GM21526 (cell line): ENCODE data around the gene IFT122.

ENCODE experiments used
- ATAC-seq: cut with Tn5 transposase; IDR thresholded peaks from one replicate; pipeline ENCODE4 v1.9.1; 2021; ENCODE audit warnings: moderate library complexity; ENCODE audit not compliant: unreplicated experiment, low FRiP score

IFT122 gene

DNA sequence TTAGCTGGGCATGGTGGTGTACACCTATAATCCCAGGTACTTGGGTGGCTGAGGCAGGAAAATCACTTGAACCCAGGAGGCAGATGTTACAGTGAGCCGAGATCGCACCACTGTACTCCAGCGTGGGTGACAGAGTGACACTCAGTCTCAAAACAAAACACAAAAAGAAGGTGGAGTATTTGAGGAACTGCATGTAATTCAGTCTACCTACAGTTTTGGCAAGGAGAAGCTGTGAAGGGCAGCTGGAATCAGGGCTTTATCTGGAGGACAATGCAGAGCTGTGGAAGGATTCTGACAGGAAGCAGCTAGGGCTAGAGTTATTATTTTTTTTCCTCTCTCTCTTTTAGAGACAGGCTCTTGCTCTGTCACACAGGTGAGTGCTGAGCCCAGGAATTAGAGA lies 109.8 kb downstream of the IFT122 start:
- no peak for ATAC-seq

DNA sequence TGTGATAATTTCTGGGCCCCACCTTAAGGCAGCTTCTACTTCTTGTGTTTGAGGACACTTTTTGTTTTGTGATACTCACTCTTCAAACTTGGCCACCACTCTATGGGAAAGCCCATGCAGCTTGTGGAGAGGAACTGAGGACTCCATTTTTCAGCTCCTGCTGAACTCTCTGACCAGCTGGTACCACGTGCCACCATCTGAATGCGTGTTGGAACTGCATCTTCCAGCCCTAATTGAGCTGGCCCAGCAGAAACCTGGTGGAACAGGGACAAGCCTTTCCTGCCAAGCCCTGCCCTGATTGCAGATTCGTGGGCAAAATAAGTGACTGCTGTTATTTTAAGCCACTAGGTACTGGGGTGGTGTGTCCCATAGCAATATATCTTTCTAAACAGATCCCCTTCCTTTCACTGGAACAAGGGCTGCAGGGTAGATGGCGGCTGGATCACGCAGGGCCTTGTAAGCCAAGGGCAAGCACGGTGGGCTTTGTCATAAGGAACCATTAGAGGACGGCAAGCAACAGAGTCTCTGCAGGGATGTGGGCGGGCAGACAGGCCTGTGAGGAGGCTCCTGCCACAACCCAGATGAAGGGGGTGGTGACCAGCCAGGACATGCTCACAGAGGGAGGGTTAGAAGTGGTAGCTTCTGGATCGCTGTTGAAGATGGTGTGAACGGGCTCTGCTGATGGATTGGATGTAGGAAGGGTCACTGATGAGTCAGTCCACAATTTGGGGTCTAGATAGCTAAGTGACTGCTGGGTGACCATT lies 112.4 kb downstream of the IFT122 start:
- no peak for ATAC-seq

- ATAC-seq = no peak
These were observed 113.1 kb downstream of the IFT122 start for GRCh38 chr3:129553171-129553570.

GRCh38 chr3:129553719-129554118 lies 113.7 kb downstream of the IFT122 start:
- ATAC-seq = no peak

- no peak for ATAC-seq
These were observed 114.5 kb downstream of the IFT122 start for GRCh38 chr3:129554356-129555152.

- no peak for ATAC-seq
These were observed 115.1 kb downstream of the IFT122 start for GRCh38 chr3:129555153-129555550.

DNA sequence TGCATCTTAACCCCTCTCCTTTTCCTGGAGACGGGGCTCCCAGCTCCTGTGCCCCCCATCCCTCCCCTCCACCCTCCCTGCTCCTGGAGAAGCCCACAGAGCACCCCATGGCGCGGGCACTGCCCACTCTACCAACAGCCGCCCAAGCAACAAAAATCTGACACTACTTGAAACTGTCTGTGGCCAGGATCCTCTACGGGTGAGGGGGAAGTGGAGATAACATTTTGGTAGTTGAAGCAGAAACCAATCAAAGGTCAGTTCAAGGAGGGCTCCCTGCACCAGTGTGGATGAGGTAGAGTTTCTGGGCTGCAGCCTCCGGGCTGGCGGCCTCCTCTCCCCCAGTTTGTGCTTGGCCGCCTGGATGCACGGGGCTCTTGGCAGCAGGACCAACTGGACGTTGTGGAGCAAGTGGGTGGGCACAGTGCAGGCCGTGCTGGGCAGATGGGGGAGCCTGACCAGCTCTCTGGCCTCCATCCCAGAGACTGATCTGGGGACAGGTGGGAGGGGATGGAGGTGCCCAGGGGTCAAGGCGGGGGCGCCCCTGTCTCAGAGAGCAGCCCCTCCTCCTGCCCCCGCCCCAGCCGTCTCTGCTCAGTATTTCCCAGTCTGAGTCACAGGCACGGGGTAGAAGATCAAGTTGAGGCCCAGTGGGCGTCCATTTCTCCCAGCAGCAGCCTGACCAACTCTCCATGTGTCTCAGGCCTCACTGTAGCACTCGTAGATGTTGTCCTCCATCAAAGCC lies 115.8 kb downstream of the IFT122 start:
- ATAC-seq = no peak

- no peak for ATAC-seq
These were observed 116.3 kb downstream of the IFT122 start for GRCh38 chr3:129556358-129556695.

GRCh38 chr3:129556890-129557547 lies 117.0 kb downstream of the IFT122 start:
- no peak for ATAC-seq

DNA sequence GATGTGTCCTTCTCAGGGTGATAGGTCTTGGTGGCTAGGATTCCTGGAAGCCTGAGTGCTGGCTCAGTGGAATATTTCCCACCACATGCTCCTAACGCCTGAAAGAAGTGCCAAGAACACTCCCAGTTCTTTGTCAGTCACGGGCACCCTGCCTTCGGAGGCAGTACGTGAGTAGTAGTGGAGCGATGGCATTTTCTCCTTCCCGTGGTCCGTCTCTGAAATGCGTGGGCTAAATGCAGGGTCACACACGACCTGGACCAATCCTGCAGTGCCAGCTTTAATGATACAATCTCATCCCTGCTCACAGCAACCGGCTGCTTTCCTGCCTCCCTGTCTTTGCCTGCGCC lies 117.5 kb downstream of the IFT122 start:
- no peak for ATAC-seq

GRCh38 chr3:129558081-129558771 lies 118.2 kb downstream of the IFT122 start:
- no peak for ATAC-seq

GRCh38 chr3:129558772-129559564 lies 118.9 kb downstream of the IFT122 start:
- no peak for ATAC-seq

DNA sequence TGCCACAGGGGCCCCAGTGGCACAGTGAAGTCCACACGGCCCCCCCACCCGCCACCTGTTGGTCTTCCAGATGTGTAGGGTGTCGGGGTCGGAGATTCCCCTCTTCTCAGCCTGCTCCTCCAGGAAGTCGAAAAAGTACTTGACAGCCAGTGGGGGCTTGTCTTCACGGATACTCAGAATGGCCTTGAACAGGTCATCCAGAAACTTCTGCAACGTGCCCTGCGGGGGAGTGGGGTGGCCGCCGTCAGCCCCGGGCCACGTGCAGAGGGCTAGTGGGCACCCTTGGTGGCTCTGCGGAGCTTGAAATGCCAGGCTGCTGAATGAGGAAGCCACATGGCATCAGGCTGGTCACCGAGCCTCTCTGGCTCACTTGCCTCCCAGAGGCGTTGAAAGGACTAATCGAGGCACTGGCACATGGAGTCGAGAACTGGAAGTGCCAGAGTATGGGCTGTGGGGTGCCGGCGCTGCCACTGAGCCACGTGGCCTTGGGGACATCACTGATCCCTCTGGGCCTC lies 119.6 kb downstream of the IFT122 start:
- ATAC-seq = no peak

DNA sequence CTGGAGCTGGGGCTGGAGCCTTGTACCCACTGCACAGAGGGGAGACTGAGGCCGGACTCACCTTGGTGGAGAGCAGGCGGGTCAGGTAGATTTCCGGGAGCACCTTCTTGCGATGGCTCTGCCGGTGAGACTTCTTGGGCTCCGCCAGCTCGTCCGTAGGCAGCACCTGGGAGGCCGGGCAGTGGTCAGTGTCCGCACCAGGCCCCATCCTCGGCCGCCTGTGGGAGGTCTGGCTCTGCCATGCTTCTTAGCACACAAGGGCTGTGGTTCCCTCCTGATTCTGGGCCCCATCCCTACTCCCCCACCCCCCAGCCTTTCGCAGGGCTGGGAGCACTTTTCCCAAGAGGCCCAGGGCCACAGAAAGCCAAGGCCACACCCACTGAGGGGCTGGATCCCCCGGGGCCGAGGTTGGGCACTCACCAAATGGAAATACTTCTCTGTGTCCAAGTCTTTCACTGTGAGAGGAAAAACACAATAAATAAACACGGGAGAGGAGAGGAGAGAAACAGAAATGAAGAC lies 120.3 kb downstream of the IFT122 start:
- no peak for ATAC-seq

GRCh38 chr3:129560911-129561594 lies 121.0 kb downstream of the IFT122 start:
- ATAC-seq = no peak

DNA sequence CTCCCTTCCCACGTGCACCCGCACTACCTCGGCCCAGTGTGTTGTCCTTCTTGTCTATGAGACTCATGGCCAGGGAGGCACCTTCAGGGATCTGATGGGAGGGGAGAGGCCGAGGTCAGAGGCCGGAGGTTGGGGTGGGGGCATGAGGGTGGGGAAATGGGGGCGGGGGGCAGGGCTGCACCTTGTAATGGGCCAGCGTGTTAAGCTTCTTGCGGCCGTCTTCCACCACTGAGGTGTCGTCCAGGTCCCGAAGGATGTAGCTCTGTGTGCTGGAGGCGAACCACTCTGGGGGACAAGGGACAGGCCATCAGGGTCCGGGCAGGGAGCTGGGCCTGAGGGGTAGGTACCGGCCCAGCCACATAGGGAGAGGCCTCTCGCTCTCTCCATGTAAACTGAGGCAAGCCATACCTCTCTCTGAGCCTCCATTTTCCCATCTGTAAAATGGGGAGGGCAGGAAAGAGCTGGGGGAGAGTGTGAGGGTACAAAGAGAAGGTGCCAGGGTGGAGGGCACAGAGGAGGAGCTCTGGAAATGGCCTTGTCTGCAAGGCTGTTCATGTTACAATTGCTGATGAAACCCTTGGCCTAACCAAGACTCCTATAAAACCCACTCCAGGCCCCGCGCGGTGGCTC lies 121.7 kb downstream of the IFT122 start:
- no peak for ATAC-seq

DNA sequence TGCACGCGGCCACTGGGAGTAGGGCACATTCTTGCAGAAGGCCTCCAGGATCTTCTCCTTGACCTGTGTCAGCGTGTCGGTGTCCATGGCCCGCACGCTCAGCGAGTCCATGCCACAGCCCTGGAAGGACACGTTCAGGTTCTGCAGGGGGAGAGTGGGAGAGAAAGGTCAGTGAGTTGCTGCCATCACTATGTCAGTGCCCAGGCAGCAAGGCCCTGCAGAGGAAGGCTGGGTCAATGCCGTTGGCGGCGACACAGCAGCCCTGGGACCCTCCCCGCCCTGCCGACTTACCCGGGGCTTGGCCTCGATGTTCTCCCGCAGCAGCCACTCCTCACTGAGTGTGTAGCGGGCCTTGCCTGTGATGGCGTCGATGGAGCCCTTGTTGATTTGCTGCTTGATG lies 122.8 kb downstream of the IFT122 start:
- no peak for ATAC-seq

DNA sequence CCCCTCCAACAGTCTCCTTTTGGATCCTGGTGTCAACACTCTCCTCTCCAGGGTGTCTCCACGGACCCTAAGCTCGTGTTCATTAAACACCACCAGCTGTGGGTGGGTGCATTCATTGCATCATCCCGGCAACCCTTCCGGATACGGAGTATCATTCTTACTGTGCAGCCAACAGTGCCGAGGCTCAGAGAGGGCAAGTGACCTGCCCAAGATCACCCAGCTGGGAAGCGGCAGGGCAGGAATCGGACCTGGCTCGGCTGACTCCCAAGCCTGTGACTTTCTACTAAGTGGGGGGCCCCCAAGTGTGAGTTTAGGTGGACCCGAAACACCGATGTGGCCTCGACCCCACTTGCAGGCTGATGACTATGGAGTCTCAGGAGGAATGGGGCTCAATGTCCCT lies 123.3 kb downstream of the IFT122 start:
- ATAC-seq = no peak
